ENCODE results near the gene HMGXB3.
"Not testable (repeated sequence)": the region's sequence is repeated elsewhere in the genome, so short reads cannot be mapped to it uniquely, and the experiment has no call there.

Gene HMGXB3

GRCh38 chr5:150082374-150082773 lies 81.8 kb downstream of the HMGXB3 start:
- no peak overlapping the region for H3K4me3 ChIP-seq (ENCODE audit: low read length)
- TF ChIP-seq ZNF274 (IDR thresholded peaks at IDR 0.05; ENCODE audit: low read depth, low read length) = no peak

- TF ChIP-seq ZNF274 (IDR thresholded peaks at IDR 0.05; ENCODE audit: low read depth, low read length) = no peak
- no peak overlapping the region for H3K4me3 ChIP-seq (ENCODE audit: low read length)
Observed at GRCh38 chr5:150082889-150083288, 82.3 kb downstream of the HMGXB3 start.

- H3K4me3 ChIP-seq (ENCODE audit: low read length) = not testable (repeated sequence)
Observed at GRCh38 chr5:150084754-150085153, 84.2 kb downstream of the HMGXB3 start.

GRCh38 chr5:150085191-150085912 lies 84.8 kb downstream of the HMGXB3 start:
- H3K4me3 ChIP-seq (ENCODE audit: low read length) = no peak overlapping the region
- TF ChIP-seq ZNF274 (IDR thresholded peaks at IDR 0.05; ENCODE audit: low read depth, low read length) = no peak

GRCh38 chr5:150085950-150086715 lies 85.6 kb downstream of the HMGXB3 start, which contains the start of gene CSF1R:
CSF1R (minus strand) TSS chr5:150086554; CDS start chr5:150086427, 127 bp downstream.
- no peak within 1 kb of the TSS for H3K4me3 ChIP-seq (ENCODE audit: low read length)
- TF ChIP-seq ZNF274 (IDR thresholded peaks at IDR 0.05; ENCODE audit: low read depth, low read length) = no peak

- TF ChIP-seq ZNF274 (IDR thresholded peaks at IDR 0.05; ENCODE audit: low read depth, low read length) = no peak
- H3K4me3 ChIP-seq (ENCODE audit: low read length) = no peak overlapping the region
Observed at GRCh38 chr5:150092159-150092787, 91.7 kb downstream of the HMGXB3 start.

- H3K4me3 ChIP-seq (ENCODE audit: low read length) = no peak overlapping the region
- no peak for TF ChIP-seq ZNF274 (IDR thresholded peaks at IDR 0.05; ENCODE audit: low read depth, low read length)
Observed at GRCh38 chr5:150097152-150097551, 96.6 kb downstream of the HMGXB3 start.

- no peak for TF ChIP-seq ZNF274 (IDR thresholded peaks at IDR 0.05; ENCODE audit: low read depth, low read length)
Observed at GRCh38 chr5:150101023-150101422, 100.5 kb downstream of the HMGXB3 start.

More at GRCh38 chr5:150101023-150101422, 100.5 kb downstream of the HMGXB3 start:
- H3K4me3 ChIP-seq (ENCODE audit: low read length) = no peak overlapping the region
